Fibroblast of lung (primary cell): ENCODE data around the gene TBL3.

ENCODE experiments used
- CTCF ChIP-seq, 2 donors: IDR thresholded peaks in 1 of 2; conservative IDR thresholded peaks in 1 of 2; 1 replicate in 1 of 2; 2 replicates in 1 of 2; pipeline ENCODE4 v1.5.1; 2011 to 2012; ENCODE audit warnings: low read length in 2 of 2, control low read depth in 1 of 2, inconsistent platforms in 1 of 2, low read depth in 1 of 2, mild to moderate bottlenecking in 1 of 2
- EZH2 ChIP-seq: IDR thresholded peaks from 2 replicates; pipeline ENCODE4 v1.5.1; 2012; ENCODE audit warnings: low read length, control low read depth, mild to moderate bottlenecking; ENCODE audit errors: missing control alignments

GRCh38 chr16:2009791-2010510, 38.1 kb downstream of the TBL3 start, which contains the start of gene ZNF598:
- TF ChIP-seq EZH2 (no peak), CTCF (conservative IDR thresholded peaks at IDR 0.05 in 1 of 2, IDR thresholded peaks at IDR 0.05 in 1 of 2; ENCODE audit: low read depth in 1 of 2, low read length in 2 of 2) (no peak)
